CD4-positive, alpha-beta T cell treated with Interleukin-17A for 1 hour (primary cell): ENCODE data around the gene MYO1F.

Experiments used
- DNase-seq: peaks from one replicate; pipeline ENCODE4 v3.0.0-alpha.2; 2020

Gene MYO1F

DNA sequence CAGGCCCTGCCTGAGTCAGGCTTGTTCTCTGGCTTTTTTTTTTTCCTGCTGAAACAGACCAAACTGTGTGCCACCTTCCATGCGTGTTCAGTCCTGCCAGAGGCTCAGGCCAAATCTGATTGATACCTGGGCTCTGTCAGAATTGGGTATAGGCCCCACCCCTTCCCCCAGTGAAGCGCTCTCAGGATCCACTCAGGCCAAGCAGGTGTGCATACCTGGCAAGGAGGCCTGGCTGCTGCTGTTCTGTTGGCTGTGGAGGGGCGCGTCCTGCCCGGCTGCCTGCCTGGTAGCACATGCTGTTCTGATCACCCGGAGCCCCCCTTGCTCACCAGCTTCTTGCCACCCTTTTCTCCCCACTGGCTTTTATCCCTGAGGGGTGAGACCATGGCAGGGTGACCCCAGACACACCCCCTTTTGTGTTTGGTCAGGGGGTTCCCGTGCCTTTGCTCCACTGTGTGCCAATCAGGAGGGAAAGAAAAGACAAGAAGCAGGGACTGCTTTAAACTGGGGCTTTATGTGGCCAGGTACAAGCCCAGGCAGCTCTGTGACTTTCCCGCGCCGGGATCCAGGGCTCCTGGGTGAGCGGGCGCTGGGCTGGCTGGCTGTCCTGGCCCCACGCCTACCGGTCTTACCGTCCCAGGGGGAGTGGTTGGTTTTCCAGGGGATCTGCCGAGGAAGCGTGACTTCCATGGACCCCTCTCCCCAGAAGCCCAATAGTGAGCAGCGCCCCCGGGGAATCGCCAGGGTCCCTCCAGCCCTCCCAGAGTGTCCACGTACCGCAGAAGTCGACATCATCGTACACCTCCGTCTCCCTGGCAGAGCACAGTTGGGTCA lies 87.5 kb downstream of the MYO1F start:
- no peak for DNase-seq

DNA sequence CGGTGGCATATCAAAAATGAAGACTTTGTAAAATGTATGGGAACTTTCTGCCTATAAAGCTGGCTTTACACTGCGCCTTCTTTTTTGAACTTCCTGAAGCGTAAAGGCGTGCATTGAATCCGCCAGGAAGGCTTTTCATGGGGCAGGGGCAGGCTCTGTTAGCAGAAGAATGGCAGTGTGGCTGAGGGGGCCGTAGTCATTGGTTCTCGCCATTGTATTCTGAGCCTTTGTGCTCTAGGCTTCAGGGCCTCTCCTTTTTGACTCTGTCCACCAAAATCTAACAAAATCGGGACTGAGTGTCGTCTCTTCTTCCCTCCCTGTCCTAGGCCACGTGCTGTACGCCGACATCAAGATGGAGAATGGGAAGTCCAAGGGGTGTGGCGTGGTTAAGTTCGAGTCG lies 88.9 kb downstream of the MYO1F start:
- no peak for DNase-seq

DNA sequence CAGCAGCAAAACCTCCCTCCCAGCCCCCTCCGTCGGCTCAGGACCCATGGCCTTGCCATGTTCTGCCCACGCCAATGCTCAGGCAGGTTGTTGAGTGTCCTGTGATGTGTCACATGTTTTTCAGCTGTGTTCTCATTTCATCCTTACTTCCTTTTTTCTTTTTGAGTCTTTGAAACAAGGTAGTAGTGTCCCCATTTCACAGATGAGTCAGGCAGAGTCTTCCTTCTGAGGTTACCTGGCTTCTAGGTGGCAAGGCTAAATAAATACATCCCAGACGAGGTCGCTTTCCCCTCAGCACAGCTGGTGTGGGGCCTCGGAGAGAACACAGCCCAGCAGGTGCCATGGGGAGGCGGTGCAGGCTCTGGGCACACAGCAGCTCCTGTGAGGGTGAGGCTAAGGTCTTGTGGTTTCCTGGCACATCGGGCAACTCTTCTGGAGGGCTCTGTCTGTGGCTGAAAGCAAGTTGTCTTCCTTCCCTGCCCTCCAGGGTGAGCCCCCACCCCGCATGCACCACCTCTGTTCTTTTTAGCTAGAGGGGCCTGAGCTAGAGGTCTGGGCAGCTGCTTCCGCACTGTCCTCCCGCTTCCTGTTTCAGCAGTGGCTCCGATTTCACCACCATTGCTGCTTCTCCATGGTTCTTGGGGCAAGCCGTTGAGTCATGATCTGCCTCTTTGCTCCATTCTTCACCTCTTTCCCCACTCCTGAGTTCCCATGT lies 89.9 kb downstream of the MYO1F start:
- DNase-seq: peak; percentile 75

DNA sequence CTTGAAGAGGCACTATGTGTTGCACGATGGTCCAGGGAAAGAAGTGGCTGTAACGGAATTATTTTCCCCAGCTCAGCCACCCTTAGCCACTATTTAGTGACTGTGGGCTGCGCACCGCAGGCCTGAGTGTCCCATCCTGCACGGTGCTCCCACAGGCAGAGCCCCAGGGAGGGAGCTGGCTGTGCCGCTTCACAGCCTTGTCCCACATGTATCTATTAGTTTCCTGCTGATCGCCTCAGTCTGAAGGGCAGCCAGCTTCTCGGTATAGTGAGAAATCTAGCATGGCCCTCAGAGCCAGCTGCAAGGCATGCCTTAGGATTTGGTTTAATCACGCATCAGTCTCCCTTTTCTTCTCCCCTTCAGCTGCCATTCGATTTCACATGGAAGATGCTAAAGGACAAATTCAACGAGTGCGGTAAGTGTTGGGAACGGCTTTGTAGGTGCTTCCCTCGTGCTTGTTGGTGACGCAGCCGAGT lies 90.5 kb downstream of the MYO1F start:
- no peak for DNase-seq

DNA sequence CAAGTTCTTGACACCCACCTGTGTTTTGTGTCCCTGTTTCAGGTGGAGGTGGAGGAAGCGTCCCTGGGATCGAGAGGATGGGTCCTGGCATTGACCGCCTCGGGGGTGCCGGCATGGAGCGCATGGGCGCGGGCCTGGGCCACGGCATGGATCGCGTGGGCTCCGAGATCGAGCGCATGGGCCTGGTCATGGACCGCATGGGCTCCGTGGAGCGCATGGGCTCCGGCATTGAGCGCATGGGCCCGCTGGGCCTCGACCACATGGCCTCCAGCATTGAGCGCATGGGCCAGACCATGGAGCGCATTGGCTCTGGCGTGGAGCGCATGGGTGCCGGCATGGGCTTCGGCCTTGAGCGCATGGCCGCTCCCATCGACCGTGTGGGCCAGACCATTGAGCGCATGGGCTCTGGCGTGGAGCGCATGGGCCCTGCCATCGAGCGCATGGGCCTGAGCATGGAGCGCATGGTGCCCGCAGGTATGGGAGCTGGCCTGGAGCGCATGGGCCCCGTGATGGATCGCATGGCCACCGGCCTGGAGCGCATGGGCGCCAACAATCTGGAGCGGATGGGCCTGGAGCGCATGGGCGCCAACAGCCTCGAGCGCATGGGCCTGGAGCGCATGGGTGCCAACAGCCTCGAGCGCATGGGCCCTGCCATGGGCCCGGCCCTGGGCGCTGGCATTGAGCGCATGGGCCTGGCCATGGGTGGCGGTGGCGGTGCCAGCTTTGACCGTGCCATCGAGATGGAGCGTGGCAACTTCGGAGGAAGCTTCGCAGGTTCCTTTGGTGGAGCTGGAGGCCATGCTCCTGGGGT lies 91.5 kb downstream of the MYO1F start:
- DNase-seq: no peak

DNA sequence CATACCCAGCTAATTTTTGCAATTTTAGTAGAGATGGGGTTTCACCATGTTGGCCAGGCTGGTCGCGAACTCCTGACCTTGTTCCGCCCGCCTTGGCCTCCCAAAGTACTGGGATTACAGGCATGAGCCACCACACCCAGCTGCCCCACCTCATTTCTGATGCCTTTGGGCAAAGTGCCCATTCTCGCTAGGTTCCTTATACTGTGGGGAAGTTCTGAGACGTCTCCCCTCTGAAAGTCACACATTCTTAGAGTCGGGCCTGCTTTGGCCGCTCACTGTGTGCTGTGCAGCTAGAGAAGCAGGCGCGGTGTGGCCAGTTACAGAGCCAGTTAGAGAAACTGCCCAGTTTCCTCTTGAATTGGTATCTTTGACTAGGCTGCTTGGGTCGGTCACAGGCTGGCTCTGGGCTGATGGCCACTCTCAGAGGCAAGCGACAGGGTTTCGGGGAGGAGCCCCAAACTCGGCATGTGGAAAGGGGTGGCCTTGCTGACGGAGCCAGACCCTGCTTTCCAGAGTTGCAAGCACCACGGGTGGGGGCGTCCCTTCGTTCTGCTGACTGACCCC lies 92.8 kb downstream of the MYO1F start:
- DNase-seq: peak; percentile 22

DNA sequence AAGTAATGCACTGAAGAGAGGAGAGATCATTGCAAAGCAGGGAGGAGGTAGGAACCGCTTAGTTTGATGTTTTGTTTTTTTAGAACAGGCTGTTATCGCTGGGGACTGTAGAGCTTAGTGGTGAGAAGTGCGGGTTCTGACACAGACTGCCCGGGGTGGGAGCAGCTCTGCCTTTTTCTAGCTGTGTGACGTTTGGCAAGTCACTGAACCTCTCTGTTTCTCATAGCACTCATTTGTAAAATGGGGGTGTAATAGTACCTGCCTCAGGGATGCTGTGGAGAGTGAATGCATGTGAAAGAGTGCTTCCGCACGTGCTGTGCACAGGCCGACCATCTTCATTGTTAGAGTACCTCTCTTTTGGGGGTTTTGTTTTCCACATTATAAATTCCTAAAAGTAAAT lies 94.1 kb downstream of the MYO1F start:
- DNase-seq: no peak

DNA sequence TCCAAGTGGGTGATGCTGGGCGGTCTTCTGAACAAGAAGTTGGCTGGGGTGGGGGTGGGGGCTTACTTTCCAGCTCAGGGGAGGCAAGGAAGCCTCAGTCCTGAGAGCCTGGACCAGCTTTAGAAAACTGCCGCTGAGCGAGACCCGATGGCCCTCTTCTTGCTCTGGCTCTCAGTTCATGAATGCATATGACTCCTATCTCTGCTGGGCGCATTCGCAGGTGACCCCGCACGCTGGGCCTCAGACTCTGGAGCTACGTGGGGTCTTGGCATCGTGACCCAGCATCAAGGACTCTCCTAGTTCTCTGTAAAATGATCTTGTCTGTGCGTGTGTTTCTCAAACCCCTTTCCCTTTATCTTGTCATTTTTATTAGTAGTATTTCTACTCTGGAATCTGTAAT lies 94.5 kb downstream of the MYO1F start:
- no peak for DNase-seq

DNA sequence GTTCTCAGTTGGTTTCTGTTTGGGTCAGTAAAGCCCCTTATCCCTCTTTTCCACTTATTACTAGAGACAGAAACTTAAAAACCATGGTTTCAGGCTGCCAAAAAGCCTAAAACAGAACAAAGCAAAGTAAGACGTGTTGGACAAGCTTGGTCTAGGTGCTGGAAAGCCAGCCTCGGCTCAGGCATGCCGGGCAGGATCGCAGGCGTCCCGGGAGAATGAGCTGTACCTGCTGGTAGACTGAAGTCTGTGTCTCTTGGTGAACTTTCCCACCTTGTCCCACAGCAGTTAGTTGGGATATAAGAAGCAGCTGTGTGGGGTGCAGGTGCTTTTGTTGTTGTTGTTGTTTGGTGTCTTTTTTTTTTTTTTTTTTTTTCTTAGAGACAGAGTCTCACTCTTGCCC lies 95.6 kb downstream of the MYO1F start:
- DNase-seq: no peak

DNA sequence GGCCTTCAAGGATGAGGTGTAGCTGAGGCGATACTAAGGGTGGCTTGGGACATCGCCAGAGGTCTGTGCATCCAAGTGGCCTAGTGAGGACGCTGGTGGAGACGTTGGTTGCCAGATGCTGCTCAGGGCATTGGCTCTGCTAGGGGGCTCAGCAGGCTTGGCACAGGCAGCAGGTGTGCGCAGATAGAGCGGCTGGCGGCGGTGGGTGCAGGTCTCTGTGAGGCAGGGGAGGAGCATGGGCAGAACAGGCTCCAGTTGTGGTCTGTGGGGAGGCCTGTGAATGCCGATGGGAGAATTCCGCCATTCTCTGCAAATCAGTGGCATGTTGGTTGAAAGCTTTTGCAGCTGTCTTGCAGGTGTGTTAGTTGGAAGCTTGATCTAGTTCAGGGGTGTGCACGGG lies 96.0 kb downstream of the MYO1F start:
- no peak for DNase-seq

DNA sequence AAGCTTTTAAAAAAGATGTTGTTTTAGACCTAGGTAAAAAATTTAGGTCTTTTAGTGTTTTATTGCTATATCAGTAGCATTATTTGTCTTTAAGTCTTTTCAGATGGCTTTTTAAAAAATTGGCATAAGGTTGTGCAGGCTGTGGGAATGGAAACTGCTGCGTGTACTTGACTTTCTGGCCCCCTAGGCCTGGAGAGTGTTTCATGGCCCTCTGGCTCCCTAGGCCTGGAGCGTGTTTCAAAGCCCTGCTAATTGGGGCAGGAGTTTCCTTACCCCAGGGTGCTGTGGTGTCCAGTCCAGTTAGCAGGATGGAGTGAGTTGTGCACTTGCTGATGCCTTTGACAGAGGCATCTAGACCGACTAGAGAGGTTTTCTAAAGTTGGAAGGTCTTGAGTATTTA lies 98.6 kb downstream of the MYO1F start:
- no peak for DNase-seq

DNA sequence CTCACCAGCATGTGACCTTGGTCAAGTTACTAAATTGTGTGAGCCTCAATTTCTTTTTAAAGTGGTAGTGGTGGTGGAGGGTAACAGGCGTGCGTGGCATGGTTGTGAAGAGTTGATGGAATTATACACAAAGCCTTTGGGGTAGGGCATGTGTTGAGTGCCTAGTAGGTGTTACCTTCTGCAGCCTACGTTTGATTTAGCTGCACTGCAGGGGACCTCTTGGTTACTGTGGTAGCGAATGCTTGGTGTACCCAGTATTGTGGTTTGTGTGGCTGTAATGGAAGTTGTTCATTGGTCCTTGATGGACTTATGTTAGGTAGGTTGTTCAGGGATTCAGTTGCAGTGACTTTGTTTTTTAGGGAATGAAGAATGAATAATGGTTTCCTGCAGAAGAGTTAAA lies 99.4 kb downstream of the MYO1F start:
- no peak for DNase-seq

DNA sequence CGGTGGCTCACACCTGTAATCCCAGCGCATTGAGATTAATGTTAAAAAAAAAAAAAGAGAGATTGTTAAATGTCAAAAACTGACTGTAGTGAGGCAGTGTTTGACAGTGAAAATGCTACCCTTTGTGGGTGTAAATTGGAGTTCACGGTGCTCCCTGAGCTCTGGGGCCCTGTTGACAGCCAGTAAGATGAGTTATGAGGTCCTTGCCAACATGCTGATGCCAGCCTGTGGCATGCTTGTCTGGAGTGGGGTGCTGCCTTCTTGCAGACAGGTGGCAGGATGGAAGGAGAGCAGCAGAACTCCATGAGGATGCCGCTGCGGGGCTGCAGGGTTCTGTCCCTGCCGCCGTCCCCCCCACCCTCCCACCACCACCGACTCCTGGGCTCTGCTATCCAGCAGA lies 100.7 kb downstream of the MYO1F start:
- DNase-seq: no peak

DNA sequence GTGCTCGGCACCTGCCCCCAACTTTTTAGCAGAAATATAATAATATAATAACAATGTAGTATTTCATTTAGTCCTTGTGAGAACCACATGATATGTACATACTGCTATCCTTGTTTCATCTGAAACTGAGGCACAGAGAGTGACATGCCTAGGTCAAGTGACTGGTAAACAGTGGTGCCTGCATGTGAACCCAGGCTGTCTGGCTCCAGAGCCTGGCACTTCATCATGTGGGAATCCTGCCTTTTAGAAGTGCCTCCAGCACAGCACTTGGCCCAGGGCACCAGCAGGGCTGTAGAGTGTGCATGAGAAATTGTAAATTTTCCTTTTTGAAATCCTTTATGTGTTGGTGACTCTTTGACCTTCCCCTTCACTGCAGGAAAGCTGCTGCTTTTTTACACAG lies 102.2 kb downstream of the MYO1F start:
- DNase-seq: no peak

DNA sequence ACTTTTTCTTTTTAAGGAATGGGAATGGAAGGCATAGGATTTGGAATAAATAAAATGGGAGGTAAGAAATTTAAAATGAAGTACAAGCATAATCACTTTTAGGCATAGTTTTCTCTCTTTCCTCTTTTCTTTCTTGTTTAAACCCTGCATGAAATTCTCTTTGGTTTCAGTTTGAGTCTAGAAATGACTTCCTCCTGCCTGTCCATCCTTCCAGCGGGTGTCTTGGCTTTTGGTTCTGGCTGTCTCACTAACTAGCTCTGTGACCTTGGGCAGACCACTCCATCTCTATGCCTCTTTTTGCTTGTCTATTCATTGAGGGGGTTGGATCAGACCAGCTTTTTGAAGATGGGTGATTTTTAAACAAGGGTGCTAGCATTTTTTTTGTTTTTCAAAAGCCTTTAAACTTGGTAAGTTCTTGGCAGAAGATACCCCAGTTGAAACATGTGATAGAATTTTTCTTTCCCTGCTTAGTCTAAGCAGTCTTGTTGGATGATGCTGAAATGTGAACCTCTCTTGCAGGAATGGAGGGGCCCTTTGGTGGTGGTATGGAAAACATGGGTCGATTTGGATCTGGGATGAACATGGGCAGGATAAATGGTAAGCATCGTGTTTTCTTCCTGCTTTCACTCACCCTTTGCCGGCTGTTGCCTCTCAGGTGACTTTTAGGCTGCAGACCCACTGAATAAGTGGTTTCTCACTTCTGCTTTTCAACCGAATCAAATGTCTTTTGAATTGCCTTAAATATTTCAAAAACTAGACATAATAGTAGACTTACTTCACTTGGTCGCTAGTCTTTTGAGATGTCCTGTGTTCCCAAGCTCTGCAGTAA lies 103.4 kb downstream of the MYO1F start:
- no peak for DNase-seq
